GM12873 (cell line): Measurements from ENCODE around the gene ZBTB40.

ENCODE experiments used
- TF ChIP-seq, protein P1 (sequence below): IDR thresholded peaks from 2 replicates; pipeline ENCODE4 v1.5.1; 2012; ENCODE audit warnings: low read depth, mild to moderate bottlenecking, moderate library complexity, low read length, control low read depth; ENCODE audit not compliant: insufficient read depth; ENCODE audit errors: missing control alignments

The ZBTB40 gene

GRCh38 chr1:22533244-22533895 is 81.7 kb downstream of the ZBTB40 start:
- TF ChIP-seq, protein P1, sequence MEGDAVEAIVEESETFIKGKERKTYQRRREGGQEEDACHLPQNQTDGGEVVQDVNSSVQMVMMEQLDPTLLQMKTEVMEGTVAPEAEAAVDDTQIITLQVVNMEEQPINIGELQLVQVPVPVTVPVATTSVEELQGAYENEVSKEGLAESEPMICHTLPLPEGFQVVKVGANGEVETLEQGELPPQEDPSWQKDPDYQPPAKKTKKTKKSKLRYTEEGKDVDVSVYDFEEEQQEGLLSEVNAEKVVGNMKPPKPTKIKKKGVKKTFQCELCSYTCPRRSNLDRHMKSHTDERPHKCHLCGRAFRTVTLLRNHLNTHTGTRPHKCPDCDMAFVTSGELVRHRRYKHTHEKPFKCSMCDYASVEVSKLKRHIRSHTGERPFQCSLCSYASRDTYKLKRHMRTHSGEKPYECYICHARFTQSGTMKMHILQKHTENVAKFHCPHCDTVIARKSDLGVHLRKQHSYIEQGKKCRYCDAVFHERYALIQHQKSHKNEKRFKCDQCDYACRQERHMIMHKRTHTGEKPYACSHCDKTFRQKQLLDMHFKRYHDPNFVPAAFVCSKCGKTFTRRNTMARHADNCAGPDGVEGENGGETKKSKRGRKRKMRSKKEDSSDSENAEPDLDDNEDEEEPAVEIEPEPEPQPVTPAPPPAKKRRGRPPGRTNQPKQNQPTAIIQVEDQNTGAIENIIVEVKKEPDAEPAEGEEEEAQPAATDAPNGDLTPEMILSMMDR = no peak

DNA sequence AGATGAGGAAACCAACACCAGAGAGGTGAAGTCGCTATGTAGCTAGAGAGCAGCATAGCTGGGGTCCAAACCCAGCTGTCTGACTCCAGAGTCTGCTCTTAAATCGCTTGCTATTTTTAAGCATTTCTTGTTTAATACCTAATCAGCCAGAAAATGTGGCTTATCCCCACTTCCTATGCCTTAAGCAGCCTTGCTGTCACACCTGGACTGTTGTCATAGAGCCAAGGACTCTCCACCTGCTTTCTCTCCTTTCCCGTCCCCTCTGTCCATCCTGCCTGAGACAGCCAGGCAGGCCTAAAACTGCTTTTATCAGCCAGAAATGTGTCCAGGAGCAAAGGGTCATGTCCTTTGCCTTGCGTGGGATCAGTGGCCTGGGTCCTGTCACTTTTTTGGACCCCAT is 83.3 kb downstream of the ZBTB40 start:
- TF ChIP-seq, protein P1 = no peak

DNA sequence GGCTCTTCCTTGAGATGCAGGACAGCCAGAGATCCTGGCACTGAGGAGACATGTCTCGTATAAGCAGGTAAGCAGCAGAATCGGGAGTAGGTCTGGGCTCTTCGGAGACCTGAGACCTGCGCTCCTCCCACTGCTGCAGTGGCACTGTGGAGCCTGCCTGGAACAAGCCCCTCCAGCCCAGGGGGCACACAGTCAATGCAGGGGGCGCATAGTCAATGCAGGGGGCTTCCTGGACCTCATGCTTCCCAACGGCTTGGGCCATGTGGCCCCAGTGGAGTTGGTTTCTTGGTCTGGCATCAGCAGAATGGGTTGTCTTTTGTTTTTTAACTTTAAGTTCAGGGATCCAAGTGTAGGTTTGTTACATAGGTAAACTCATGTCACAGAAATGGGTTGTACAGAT is 83.7 kb downstream of the ZBTB40 start:
- TF ChIP-seq, protein P1 = no peak

DNA sequence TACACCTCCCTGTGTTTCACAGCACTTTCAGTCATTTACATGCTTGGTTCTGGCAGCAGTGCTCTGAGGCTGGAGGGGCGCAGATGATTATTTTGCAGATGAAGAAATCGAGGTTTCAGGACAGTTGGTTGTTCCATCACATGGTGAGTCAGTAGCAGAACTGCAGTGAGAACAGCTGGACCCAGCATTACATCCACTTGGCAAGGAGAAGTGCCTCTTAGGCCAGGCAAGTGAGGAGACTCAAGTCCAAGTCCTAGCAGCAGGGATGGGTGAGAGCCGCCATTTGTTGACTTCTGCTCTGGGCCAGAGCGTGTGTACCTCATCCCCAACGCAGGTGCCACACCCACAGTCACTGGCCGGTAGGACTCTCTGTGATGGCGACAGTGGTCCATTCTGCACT is 84.9 kb downstream of the ZBTB40 start:
- TF ChIP-seq, protein P1 = no peak

DNA sequence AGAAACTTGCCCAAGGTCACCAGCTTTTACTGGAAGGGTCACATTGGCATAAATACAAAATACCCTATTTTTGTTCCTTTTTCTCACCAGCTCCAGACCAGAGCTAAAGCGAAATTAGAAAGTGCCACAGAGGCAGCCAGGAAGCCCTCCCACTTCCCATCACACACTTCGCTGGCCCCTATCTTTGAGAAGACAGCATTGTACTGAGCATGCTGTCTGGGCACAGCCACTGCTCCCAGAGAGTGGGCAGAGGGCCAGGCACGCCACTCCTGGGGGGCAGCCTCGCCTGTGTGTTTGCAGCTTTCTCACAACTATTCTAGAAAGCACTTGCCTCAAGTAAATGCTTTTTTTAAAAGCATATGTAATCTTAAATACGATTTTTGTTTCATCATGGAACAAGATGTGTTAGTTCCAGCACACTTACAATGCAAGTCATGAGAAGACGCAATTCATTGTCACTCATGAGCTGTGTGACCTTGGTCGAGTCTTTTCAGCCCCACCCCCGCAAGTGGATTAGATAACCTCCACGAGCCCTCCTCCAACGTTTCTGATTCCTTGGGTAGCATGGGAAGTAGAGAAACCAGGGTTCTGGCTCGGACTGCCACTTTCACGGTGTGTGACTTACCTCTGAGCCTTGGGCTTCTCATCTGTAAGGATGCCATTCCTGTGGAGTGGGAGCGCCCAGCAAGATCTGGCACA is 85.9 kb downstream of the ZBTB40 start:
- TF ChIP-seq, protein P1 = no peak

- TF ChIP-seq, protein P1 = no peak
Measured at GRCh38 chr1:22539510-22540118, 88.0 kb downstream of the ZBTB40 start.

DNA sequence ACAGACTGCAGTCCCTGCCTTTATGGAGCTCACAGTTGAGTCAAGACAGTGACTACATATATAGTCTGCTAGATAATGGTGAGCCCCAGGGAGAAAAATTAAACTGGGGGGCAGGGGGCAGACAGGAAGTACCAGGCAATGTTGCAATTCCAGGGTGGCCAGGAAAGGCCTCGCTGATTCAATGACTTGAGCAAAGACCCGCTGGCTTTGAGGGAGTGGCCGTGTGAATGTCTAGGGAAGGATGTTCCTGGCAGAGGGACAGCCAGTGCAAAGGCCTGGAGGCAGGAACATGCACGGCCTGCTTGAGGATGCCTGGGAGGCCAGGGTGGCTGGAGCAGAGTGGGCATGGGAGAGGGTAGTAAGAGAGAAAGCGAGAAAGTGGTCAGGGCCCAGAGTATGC is 88.7 kb downstream of the ZBTB40 start:
- TF ChIP-seq, protein P1 = no peak
